Osteocyte (in vitro differentiated cells): ENCODE measurements around the gene AIPL1. TPM values are rescaled to one million over a fixed set of nuclear protein-coding genes. Genes with fewer than 3 reads are reported as not detected.

Experiments
- DNase-seq: peaks from one replicate; pipeline ENCODE4 v3.0.0; 2021; ENCODE audit warnings: mixed read lengths; ENCODE audit not compliant: unreplicated experiment; ENCODE audit errors: extremely low spot score
- H3K27ac Mint-ChIP-seq: one replicate; pipeline ENCODE4 v1.8.0; 2021; ENCODE audit warnings: mild to moderate bottlenecking, mixed read lengths; ENCODE audit not compliant: unreplicated experiment
- H3K27me3 Mint-ChIP-seq: one replicate; pipeline ENCODE4 v1.8.0; 2021; ENCODE audit warnings: mixed read lengths; ENCODE audit not compliant: unreplicated experiment
- H3K36me3 Mint-ChIP-seq: one replicate; pipeline ENCODE4 v1.8.0; 2021; ENCODE audit warnings: mixed read lengths; ENCODE audit not compliant: unreplicated experiment
- H3K4me1 Mint-ChIP-seq: one replicate; pipeline ENCODE4 v1.8.0; 2021; ENCODE audit warnings: mixed read lengths; ENCODE audit not compliant: unreplicated experiment
- H3K4me3 Mint-ChIP-seq: one replicate; pipeline ENCODE4 v1.8.0; 2021; ENCODE audit warnings: mild to moderate bottlenecking, moderate library complexity, mixed read lengths; ENCODE audit not compliant: unreplicated experiment
- H3K9me3 Mint-ChIP-seq: one replicate; pipeline ENCODE4 v1.8.0; 2021; ENCODE audit warnings: mixed read lengths; ENCODE audit not compliant: unreplicated experiment
- CTCF ChIP-seq: fragments of 200-600 bp; sonication (generic); IDR thresholded peaks from 2 replicates; pipeline ENCODE4 v1.5.0; 2021; ENCODE audit warnings: antibody characterized with exemption, mild to moderate bottlenecking, moderate library complexity
- total RNA-seq: library from RNA; stranded (reverse); gene quantifications from 2 replicates; pipeline ENCODE4 v1.2.1, GENCODE V29; 2021

AIPL1 gene
- total RNA-seq, 1 donor from 2014 or later: not detected

- Mint-ChIP-seq H3K27ac (no peak overlapping the region), H3K36me3 (peaks cover 2% of the 10 kb centered on the region), H3K27me3 (peaks cover 6% of the 10 kb centered on the region), H3K4me1 (peaks cover 13% of the 10 kb centered on the region), H3K4me3 (no peak overlapping the region), H3K9me3 (no peaks in the 10 kb centered on the region)
- DNase-seq: no peak
- no peak for TF ChIP-seq CTCF
Measured at GRCh38 chr17:6453279-6454024, 18.5 kb upstream of the AIPL1 start.

GRCh38 chr17:6452471-6453266, 17.7 kb upstream of the AIPL1 start:
- Mint-ChIP-seq H3K36me3 (peaks cover 2% of the 10 kb centered on the region), H3K4me3 (no peak overlapping the region), H3K27ac (no peak overlapping the region), H3K4me1 (peaks cover 13% of the 10 kb centered on the region), H3K9me3 (no peaks in the 10 kb centered on the region), H3K27me3 (peaks cover 6% of the 10 kb centered on the region)
- TF ChIP-seq CTCF: no peak
- DNase-seq: no peak

GRCh38 chr17:6450926-6451832, 16.3 kb upstream of the AIPL1 start:
- Mint-ChIP-seq H3K27ac (no peak overlapping the region), H3K4me3 (no peak overlapping the region)
- no peak for DNase-seq

GRCh38 chr17:6449307-6449706, 14.4 kb upstream of the AIPL1 start:
- no peak for DNase-seq
- H3K9me3 Mint-ChIP-seq: no peaks in the 10 kb centered on the region
- no peaks in the 10 kb centered on the region for H3K27me3 Mint-ChIP-seq
- H3K4me1 Mint-ChIP-seq: peaks cover 12% of the 10 kb centered on the region
- H3K4me3 Mint-ChIP-seq: no peak overlapping the region
- H3K27ac Mint-ChIP-seq: no peak overlapping the region
- no peak for TF ChIP-seq CTCF
- peaks cover 2% of the 10 kb centered on the region for H3K36me3 Mint-ChIP-seq

More at GRCh38 chr17:6450926-6451832, 16.3 kb upstream of the AIPL1 start:
- H3K36me3 Mint-ChIP-seq: peaks cover 2% of the 10 kb centered on the region
- TF ChIP-seq CTCF: no peak
- H3K27me3 Mint-ChIP-seq: no peaks in the 10 kb centered on the region
- peaks cover 7% of the 10 kb centered on the region for H3K4me1 Mint-ChIP-seq
- H3K9me3 Mint-ChIP-seq: no peaks in the 10 kb centered on the region
